GM19193 (cell line): ENCODE measurements around the gene SRPK3.

ENCODE experiments used
- POLR2A ChIP-seq: IDR thresholded peaks from 4 replicates; pipeline ENCODE4 v1.6.1; 2011; ENCODE audit not compliant: insufficient read depth, insufficient read length; ENCODE audit errors: extremely low read depth

Gene SRPK3

DNA sequence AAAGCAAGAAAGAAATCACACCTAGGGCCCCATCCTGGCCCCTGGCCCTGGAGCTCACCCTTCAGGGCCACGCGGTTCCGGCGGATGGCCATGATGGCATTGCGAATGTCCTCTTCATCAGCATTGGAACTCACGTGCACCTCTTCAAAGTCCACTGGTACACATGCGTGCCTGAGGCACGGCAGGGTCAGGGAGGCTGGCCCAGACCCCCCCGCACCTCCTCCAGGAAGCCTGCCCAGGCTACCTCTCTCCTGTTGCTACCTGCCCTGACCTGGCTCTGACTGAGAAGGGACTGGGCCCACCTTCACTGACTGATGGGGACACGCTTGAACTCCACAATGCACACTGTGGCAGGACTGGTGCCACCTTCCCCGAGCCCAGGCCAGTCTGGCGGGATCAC, 8.8 kb downstream of the SRPK3 start:
- no peak for TF ChIP-seq POLR2A

DNA sequence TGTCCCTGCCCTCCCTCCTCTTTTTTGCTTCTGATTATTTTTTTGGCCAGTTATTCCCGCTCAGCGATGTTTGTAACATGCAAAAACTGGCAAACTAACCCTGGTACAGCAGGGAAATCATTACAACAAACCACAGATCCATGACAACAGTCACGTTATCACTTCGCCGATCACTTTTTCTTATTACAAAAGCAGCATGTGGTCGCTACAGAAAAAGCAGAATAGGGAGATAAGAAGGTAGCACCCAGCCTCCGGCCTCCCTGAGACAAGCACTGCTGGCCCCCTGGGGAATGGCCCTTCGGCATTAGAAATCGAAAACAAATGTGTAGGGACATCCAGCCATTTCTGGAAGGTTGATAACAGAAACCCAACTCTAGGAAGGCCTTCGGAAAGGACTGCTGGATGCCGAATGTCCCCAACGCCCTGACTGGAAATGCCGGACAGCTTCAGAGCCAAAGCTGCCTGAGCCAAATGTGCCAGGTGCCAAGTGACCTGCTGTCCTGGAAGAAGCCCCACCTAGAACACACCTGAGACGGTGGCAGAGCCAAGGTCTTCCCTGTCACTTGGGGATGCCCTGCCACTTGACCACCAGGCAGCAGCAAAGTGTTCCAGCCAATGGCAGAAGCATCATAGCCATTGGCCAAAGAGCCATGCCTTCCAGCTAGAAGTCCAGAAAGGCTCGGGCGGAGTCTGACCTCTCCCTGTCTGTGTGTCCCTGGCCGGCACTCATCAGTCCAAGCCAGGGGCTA, 10.4 kb downstream of the SRPK3 start:
- TF ChIP-seq POLR2A: no peak

DNA sequence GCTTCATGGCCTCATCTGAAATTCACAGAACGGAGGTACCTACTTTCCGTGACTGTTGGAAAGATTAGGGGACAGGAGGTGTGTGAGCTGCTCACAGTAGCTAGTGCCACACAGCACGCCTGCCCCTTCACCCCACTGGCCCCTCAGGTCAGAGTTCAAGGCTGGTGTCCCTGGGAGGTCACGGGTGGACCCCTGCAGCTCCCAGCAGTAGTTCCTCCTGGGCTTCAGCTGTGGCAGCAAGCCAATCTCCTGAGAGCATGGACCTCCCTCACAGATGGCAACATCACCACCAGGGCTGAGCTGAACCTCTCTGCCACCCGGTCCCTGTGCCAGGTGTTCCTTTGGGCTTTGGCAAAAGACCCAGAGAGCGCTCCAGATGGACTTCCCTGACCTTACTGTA, 11.5 kb downstream of the SRPK3 start:
- TF ChIP-seq POLR2A: no peak

GRCh38 chrX:153793291-153793690, 12.4 kb downstream of the SRPK3 start:
- no peak for TF ChIP-seq POLR2A

- TF ChIP-seq POLR2A: peak; percentile 79
Measured at GRCh38 chrX:153794018-153794896, 13.4 kb downstream of the SRPK3 start, which contains the start of the genes IDH3G and SSR4. Gene IDH3G (minus strand): TSS chrX:153794375. CDS start chrX:153794326, 49 bp downstream. Gene SSR4 (plus strand): TSS chrX:153794668. CDS start chrX:153794688, 20 bp downstream.

DNA sequence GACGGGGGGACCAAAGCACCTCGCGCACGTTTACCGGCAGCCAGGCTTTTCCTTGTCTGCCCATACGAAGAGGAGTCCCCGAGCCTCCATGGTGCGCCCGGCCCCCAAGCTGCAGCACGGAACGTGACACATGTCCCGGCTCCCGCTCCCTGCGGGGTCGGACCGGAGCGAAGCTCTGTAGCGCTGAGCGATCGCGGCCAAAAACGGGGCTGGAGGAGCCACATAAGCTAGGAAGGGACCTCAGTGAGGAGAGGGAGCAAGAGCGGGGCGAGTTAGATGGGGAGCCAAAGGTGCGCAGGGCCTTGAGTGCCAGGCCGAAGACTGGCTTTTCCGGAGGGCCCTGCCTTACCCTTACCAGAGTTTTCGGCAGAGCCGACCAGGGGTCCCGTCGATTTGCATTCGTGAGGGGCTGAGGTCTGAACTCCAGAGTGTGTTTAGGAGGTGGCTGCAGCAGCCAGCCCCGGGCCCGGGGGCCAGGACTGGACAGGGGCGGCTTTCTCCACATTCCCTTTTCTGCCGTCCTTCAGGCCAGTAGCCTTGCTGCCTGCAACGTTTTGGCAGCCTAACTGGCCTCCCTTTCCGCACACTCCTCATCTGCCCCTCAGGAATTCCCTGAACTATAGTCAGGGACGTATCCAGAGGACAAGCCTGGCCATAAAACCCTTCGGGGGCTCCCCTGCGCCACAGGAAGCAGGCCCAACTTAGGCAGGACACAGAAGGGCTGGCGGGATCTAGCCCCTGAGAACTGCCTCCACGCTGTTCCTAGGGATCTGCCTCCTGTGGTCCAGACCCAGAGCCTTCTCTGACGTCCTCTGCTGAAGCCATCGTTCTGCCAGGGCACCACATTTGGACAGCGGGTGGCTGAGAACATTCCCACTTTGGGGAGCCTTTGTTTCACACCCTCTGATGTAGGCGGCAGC, 14.3 kb downstream of the SRPK3 start:
- no peak for TF ChIP-seq POLR2A

DNA sequence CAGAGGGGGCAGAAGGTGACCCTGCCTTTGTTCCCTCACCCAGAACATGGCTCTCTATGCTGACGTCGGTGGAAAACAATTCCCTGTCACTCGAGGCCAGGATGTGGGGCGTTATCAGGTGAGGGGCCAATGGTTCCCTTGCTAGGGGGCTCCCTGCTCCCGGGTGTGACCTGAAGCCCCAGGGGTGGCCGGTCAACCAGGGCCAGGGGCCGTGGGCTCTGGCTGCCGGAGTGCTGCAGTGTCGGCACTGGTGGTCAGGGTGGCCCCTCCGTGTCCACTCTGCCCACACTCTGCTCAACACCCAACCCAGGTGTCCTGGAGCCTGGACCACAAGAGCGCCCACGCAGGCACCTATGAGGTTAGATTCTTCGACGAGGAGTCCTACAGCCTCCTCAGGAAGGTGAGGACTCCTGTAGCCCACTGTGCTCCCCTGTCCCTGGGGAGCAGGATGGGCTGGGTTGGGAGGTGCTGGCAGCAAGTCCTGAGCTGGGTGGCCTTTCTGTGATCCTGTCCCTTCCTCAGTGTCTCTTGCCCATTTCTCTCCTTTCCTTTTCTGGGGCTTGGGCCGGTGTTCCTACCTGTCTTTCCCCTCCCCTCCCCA, 16.7 kb downstream of the SRPK3 start:
- TF ChIP-seq POLR2A: no peak

- no peak for TF ChIP-seq POLR2A
Measured at GRCh38 chrX:153799326-153799725, 18.5 kb downstream of the SRPK3 start.

GRCh38 chrX:153800177-153800722, 19.4 kb downstream of the SRPK3 start:
- no peak for TF ChIP-seq POLR2A

GRCh38 chrX:153800746-153801145, 19.9 kb downstream of the SRPK3 start:
- no peak for TF ChIP-seq POLR2A

GRCh38 chrX:153801669-153802068, 20.8 kb downstream of the SRPK3 start:
- no peak for TF ChIP-seq POLR2A

DNA sequence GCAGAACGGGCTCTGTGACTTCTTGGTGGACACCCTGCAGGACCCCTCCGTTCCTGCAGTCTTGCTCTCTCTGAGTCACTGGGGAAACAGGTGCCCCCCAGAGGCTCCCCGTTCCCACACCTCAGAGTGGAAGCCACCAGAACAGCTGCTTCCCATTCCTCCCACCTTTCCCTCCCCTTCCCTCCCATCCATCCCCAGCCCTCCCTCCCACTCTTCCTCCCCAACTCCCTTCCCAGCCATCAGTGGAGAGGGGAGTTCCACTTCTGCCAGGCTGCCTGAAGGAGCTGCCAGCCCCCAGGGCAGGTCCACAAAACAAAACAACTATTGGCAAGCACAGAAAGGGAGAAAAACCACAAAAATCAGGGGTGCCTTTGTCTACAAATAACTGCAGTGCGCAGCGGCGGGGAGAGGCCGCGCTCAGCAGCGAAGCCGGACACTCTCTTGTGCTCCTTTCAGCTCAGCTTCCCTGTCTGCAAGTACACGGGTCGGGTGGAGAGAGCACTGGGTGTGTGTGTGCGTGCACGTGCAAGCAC, 21.7 kb downstream of the SRPK3 start:
- TF ChIP-seq POLR2A: no peak

DNA sequence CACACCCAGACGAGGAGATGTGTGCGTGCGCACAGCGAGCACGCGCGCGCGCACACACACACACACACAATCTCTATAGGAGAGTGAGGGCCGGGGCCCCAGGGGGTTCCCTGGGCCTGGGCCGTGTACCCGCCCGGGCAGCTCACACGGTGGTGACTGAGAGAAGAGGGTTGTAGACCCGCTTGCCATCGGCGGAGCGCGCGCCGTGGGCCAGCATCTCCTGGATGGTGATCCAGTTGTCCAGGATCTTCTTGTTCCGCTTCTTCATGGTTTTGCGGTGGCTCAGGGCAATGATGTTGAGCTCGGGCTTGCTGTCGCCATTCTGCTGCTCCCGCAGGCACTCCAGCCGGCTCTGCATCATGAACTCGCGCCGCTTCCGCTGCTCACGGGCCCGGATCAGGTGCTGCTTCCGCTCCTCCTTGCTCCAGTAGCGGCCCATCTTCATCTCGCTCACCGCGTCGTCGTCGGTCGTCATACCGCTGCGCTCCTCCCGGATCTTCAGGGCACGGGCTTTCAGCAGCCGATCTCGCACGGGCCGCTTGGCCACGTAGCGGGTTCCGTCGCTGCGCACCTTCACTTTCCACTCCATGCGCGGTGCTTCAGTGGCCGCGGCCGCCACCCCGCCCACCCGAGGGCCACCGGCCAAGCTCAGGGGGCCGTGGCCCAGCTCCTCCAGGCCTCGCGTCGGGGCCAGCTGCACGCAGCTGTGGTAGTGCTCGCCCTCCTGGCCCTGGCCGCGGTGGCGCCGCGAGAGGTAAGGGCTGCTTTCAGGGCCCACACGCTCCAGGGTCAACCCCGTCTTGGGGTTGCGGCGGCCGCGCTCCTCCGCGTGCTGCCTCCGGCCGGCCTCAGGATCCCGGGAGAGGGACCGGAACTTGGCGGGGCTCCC, 22.6 kb downstream of the SRPK3 start:
- no peak for TF ChIP-seq POLR2A

DNA sequence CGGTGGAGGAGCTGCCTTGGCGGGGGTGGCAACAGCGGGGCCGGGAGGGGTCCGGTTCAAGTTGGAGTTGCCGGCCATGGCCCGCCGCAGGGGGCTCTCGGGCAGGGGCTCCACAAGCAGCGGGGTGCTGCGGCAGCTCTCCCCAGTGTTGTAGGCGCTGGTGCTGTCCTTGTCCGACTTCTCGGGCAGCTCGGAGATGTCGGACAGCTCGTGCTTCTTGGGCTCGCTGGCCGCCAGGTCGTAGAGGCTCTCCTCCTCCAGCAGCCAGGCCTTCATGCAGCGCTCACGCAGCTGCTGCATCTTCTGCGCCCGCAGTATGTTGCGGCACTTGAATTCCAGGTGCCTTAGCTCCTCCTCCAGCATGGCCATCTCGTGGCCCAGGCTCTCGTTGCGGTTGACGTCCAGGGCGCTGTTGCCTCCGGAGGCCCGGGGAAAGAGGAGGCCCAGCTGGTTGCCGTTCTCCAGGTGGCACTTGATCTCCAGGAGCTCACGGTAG, 23.3 kb downstream of the SRPK3 start:
- no peak for TF ChIP-seq POLR2A
